ENCODE measurements around the gene TMEM163.

DNA sequence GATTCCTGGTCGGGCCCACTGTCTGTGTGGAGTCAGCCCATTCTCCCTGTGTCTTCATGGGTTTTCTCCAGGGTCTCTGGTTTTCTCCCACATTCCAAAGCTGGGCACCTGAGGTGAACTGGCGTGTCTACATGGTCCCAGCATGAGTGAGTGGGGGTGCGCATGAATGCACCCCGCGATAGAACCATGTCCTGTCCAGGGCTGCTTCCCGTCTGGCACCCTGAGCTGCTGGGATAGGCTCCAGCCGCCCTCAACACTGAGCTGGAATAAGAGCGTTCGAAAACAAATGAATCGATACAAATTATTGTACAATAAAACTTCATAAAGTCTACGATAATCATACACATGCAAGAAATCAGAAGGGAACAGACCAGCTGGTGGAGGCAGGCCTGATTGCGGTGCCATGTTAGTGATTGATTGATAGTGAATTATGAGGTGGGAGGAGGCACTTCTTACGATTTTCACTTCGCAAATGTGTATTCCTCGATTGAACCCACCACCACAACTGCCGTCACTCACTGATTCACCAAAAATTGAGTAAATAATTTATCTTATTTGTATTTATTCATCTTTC lies 278.4 kb downstream of the TMEM163 start:
- no peak for TF ChIP-seq POLR2A (IDR thresholded peaks at IDR 0.05; ENCODE audit: extremely low read depth, insufficient read length)
- TF ChIP-seq, protein P1, sequence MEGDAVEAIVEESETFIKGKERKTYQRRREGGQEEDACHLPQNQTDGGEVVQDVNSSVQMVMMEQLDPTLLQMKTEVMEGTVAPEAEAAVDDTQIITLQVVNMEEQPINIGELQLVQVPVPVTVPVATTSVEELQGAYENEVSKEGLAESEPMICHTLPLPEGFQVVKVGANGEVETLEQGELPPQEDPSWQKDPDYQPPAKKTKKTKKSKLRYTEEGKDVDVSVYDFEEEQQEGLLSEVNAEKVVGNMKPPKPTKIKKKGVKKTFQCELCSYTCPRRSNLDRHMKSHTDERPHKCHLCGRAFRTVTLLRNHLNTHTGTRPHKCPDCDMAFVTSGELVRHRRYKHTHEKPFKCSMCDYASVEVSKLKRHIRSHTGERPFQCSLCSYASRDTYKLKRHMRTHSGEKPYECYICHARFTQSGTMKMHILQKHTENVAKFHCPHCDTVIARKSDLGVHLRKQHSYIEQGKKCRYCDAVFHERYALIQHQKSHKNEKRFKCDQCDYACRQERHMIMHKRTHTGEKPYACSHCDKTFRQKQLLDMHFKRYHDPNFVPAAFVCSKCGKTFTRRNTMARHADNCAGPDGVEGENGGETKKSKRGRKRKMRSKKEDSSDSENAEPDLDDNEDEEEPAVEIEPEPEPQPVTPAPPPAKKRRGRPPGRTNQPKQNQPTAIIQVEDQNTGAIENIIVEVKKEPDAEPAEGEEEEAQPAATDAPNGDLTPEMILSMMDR (IDR thresholded peaks at IDR 0.05; ENCODE audit: low read depth, low read length), result no peak

Measured in NB4 (cell line).